Lung (tissue), 12 donors: ENCODE measurements around the gene LSM7. TPM values are rescaled to one million over a fixed set of nuclear protein-coding genes. Genes with fewer than 3 reads are reported as not detected.

Source experiments
- ATAC-seq: fragments of 200-7000 bp; cut with Tn5 transposase; one replicate; pipeline ENCODE4 v1.9.1; 2020; ENCODE audit warnings: moderate number of reproducible peaks; ENCODE audit not compliant: insufficient read depth, low FRiP score
- DNase-seq, 3 donors: peaks; one replicate each; pipeline ENCODE4 v3.0.0-alpha.2; 2013 to 2017
- H3K27ac ChIP-seq, 2 donors: one replicate each; pipeline ENCODE4 v1.5.1; 2013; ENCODE audit warnings: mild to moderate bottlenecking in 2 of 2, moderate library complexity in 2 of 2, control low read depth in 1 of 2, inconsistent platforms in 1 of 2, low read depth in 1 of 2, low read length in 1 of 2
- H3K27me3 ChIP-seq, 3 donors: one replicate each; pipeline ENCODE4 v1.5.1; 2013; ENCODE audit warnings: low read length in 2 of 3; ENCODE audit not compliant: control insufficient read depth in 3 of 3, insufficient read depth in 3 of 3
- H3K36me3 ChIP-seq, 4 donors: one replicate each; pipeline ENCODE4 v1.5.1; 2013; ENCODE audit warnings: low read length in 4 of 4, mild to moderate bottlenecking in 1 of 4, moderate library complexity in 1 of 4; ENCODE audit not compliant: control insufficient read depth in 4 of 4, insufficient read depth in 4 of 4
- H3K4me1 ChIP-seq, 5 donors: one replicate each; pipeline ENCODE4 v1.5.1; 2013; ENCODE audit warnings: low read length in 5 of 5, mild to moderate bottlenecking in 2 of 5, moderate library complexity in 1 of 5; ENCODE audit not compliant: control insufficient read depth in 5 of 5, insufficient read depth in 5 of 5
- H3K4me3 ChIP-seq: one replicate; pipeline ENCODE4 v1.5.1; 2013; ENCODE audit warnings: mild to moderate bottlenecking, control low read depth, moderate library complexity
- H3K9ac ChIP-seq, 2 donors: one replicate each; pipeline ENCODE4 v1.5.1; 2013; ENCODE audit warnings: low read length in 2 of 2, control low read depth in 1 of 2; ENCODE audit not compliant: insufficient read depth in 1 of 2
- H3K9me3 ChIP-seq, 4 donors: one replicate each; pipeline ENCODE4 v1.5.1; 2013; ENCODE audit warnings: low read length in 3 of 4, mild to moderate bottlenecking in 1 of 4, moderate library complexity in 1 of 4; ENCODE audit not compliant: control insufficient read depth in 4 of 4, insufficient read depth in 3 of 4
- WGBS, 2 donors: extraction: QIAGEN DNeasy Blood & Tissue Kit; methylation state at CpG; one replicate each; pipeline ENCODE4 v1.1.7; 2013; 5-methylcytosine and 5-hydroxymethylcytosine counted together
- polyA plus RNA-seq, 2 donors: library from polyadenylated mRNA; stranded (reverse); fragments of 200-250 nt; gene quantifications; one replicate each; pipeline ENCODE4 v1.2.1, GENCODE V29; 2013
- total RNA-seq, 2 donors: library from RNA; depleted of rRNA in 1 of 2; stranded (reverse); fragments of >200 nt in 1 of 2; gene quantifications; one replicate each; pipeline ENCODE4 v1.2.1, GENCODE V29; 2014 to 2021
- TF ChIP-seq, protein P1 (sequence below): IDR thresholded peaks from 2 replicates; pipeline ENCODE4 v1.5.1; 2012; ENCODE audit warnings: mild to moderate bottlenecking; ENCODE audit errors: control extremely low read depth, extremely low read depth
- donor health status: control.
- donor health status: control.
- donor health status: Bipolar disorder and iron deficiency.
- donor health status: healthy.
- donor health status: DM: yes; HTN: yes; CAD: no.

The LSM7 gene
- total and polyA plus RNA-seq, 4 donors: 54.9 to 307 (median 191) TPM

GRCh38 chr19:2323707-2324106 is 4.7 kb downstream of the LSM7 start:
- no peaks in the 10 kb centered on the region for H3K27me3 ChIP-seq
- peaks cover 0 to 32% (median 5%) of the 10 kb centered on the region in 4 donors for H3K36me3 ChIP-seq
- TF ChIP-seq, protein P1, sequence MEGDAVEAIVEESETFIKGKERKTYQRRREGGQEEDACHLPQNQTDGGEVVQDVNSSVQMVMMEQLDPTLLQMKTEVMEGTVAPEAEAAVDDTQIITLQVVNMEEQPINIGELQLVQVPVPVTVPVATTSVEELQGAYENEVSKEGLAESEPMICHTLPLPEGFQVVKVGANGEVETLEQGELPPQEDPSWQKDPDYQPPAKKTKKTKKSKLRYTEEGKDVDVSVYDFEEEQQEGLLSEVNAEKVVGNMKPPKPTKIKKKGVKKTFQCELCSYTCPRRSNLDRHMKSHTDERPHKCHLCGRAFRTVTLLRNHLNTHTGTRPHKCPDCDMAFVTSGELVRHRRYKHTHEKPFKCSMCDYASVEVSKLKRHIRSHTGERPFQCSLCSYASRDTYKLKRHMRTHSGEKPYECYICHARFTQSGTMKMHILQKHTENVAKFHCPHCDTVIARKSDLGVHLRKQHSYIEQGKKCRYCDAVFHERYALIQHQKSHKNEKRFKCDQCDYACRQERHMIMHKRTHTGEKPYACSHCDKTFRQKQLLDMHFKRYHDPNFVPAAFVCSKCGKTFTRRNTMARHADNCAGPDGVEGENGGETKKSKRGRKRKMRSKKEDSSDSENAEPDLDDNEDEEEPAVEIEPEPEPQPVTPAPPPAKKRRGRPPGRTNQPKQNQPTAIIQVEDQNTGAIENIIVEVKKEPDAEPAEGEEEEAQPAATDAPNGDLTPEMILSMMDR: no peak
- H3K4me1 ChIP-seq: peaks cover 0 to 13% (median 5%) of the 10 kb centered on the region in 5 donors
- no peak overlapping the region for H3K27ac ChIP-seq
- DNase-seq (no peak), ATAC-seq (no peak)
- WGBS, 2 donors: 84 to 88% methylated on average over 18 to 19 of the region's 19 CpGs
- H3K9ac ChIP-seq: no peak overlapping the region
- H3K9me3 ChIP-seq: no peaks in the 10 kb centered on the region
- no peak overlapping the region for H3K4me3 ChIP-seq

DNA sequence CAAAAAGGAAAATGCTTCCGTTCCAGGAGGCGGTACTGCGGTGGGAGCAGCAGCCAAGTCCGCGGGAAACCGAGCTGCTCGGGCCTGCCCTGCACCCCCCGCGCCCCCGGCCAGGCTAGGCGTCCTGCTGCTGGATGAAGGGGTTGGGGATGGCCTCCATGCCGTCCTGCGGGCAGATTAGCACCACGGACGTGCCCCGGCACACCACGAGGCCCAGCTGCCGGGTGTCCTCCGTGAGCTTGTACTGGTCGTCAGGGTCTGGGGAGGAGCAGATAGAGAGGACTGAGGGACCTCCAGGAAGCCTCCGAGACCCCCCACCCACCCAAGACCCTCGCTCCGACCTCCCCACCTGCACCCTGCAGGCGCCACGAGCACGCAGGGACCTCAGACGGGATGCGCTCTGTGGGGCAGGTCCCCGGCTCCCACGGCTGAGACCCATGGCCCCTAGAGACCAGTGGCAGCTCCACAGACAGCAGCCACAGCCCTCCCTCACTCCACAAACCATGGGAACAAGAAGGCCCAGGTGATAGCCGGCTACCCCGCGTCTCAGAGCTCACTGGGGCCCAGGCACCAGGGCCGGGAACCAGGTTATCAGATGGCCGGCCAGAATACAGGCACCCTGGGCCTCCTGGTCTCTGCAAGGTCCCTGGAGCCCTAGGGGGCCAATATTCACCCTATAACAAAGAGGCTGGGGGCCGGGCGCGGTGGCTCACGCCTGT is 6.7 kb downstream of the LSM7 start:
- WGBS, 2 donors: 94 to 95% methylated on average over 37 to 39 of the region's 39 CpGs
- DNase-seq: no peak

GRCh38 chr19:2320939-2321338 is 7.4 kb downstream of the LSM7 start:
- Histone ChIP-seq H3K4me1 (no peaks in the 10 kb centered on the region), H3K27ac (no peak overlapping the region), H3K9ac (no peak overlapping the region), H3K27me3 (no peaks in the 10 kb centered on the region), H3K36me3 (peaks cover 0 to 32% (median 3%) of the 10 kb centered on the region in 4 donors), H3K9me3 (no peaks in the 10 kb centered on the region), H3K4me3 (no peak overlapping the region)
- ATAC-seq: no peak
- no peak for DNase-seq
- 87 to 90% methylated on average over 12 of the region's 12 CpGs for WGBS, 2 donors
- TF ChIP-seq, protein P1: no peak

More for the DNA sequence above, 6.7 kb downstream of the LSM7 start:
- H3K4me1 ChIP-seq: peaks cover 0 to under 1% (median 0%) of the 10 kb centered on the region in 5 donors
- H3K4me3 ChIP-seq: no peak overlapping the region
- no peaks in the 10 kb centered on the region for H3K9me3 ChIP-seq
- ATAC-seq: no peak
- H3K27me3 ChIP-seq: no peaks in the 10 kb centered on the region
- TF ChIP-seq, protein P1: no peak
- no peak overlapping the region for H3K27ac ChIP-seq
- H3K9ac ChIP-seq: no peak overlapping the region
- peaks cover 0 to 32% (median 3%) of the 10 kb centered on the region in 4 donors for H3K36me3 ChIP-seq
